ENCODE measurements around the gene UTP4.

- TF ChIP-seq CTCF (IDR thresholded peaks at IDR 0.05 in 2 of 3, conservative IDR thresholded peaks at IDR 0.05 in 1 of 3; ENCODE audit: borderline replicate concordance in 1 of 3, insufficient read depth in 1 of 3, low read depth in 2 of 3, low read length in 2 of 3), result no peak
- TF ChIP-seq EZH2phosphoT487 (IDR thresholded peaks at IDR 0.05; ENCODE audit: borderline replicate concordance), result no peak
- TF ChIP-seq EZH2 (IDR thresholded peaks at IDR 0.05), result no peak
- no peak for TF ChIP-seq REST (IDR thresholded peaks at IDR 0.05; ENCODE audit: low read depth)
- TF ChIP-seq POLR2A (IDR thresholded peaks at IDR 0.05; ENCODE audit: borderline replicate concordance, extremely low read depth, insufficient read depth, insufficient read length), result no peak
- no peak for TF ChIP-seq EGR1 (IDR thresholded peaks at IDR 0.05; ENCODE audit: low read depth)
- TF ChIP-seq JUND (IDR thresholded peaks at IDR 0.05), result no peak
- no peak for TF ChIP-seq MAX (IDR thresholded peaks at IDR 0.05)
- no peak for TF ChIP-seq SIN3A (IDR thresholded peaks at IDR 0.05; ENCODE audit: low read depth)
- no peak for TF ChIP-seq ZBTB33 (IDR thresholded peaks at IDR 0.05; ENCODE audit: extremely low read depth, insufficient replicate concordance, low read length)
- TF ChIP-seq CEBPB (IDR thresholded peaks at IDR 0.05; ENCODE audit: low read depth), result no peak
- no peak for TF ChIP-seq RAD21 (IDR thresholded peaks at IDR 0.05; ENCODE audit: low read depth)
Observed at GRCh38 chr16:69169051-69169450, 36.6 kb downstream of the UTP4 start.

All from HCT116 (cell line).